A549 (cell line): Measurements from ENCODE around the gene RNF10.

Experiments
- HOXA7 ChIP-seq: fragments of 250-450 bp; sonication (Bioruptor Pico); IDR thresholded peaks from 2 replicates; pipeline ENCODE4 v1.5.0; 2020; ENCODE audit warnings: mild to moderate bottlenecking, moderate library complexity
- MAFK ChIP-seq: fragments of 450-650 bp; IDR thresholded peaks from 2 replicates; pipeline ENCODE4 v1.6.1; 2014; ENCODE audit not compliant: partially characterized antibody
- MAZ ChIP-seq: fragments of 150-350 bp; IDR thresholded peaks from 2 replicates; pipeline ENCODE4 v1.6.1; 2014; ENCODE audit warnings: antibody characterized with exemption, low read depth, low read length, borderline replicate concordance
- POLR2A ChIP-seq: IDR thresholded peaks from 2 replicates; pipeline ENCODE4 v1.6.1; 2012; ENCODE audit warnings: mild to moderate bottlenecking, low read length
- TF ChIP-seq, protein P1 (sequence below): IDR thresholded peaks from 2 replicates; pipeline ENCODE4 v1.6.1; 2012; ENCODE audit warnings: low read depth, borderline replicate concordance

DNA sequence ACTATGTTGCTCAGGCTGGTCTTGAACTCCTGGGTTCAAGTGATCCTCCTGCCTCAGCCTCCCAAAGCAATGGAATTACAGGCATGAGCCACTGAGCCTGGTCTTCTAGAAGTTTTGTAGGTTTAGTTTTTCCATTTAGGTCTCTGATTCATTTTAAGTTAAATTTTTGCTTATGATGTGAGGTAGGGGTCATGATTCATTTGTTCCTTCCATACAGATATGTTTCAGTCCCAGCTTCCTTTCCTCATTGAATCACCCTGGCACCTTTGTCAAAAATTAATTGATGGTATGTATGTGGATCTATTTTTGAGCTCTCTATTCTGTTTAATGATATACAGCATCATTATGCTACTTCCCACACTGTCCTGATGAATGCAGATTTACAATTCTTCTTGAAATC, 80.7 kb downstream of the RNF10 start:
- TF ChIP-seq, protein P1, sequence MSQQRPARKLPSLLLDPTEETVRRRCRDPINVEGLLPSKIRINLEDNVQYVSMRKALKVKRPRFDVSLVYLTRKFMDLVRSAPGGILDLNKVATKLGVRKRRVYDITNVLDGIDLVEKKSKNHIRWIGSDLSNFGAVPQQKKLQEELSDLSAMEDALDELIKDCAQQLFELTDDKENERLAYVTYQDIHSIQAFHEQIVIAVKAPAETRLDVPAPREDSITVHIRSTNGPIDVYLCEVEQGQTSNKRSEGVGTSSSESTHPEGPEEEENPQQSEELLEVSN = no peak
- no peak for TF ChIP-seq POLR2A
- TF ChIP-seq MAFK = no peak
- TF ChIP-seq MAZ = no peak
- TF ChIP-seq HOXA7 (CRISPR knock-in tag) = no peak
